ENCODE data around the gene SMYD3.

DNA sequence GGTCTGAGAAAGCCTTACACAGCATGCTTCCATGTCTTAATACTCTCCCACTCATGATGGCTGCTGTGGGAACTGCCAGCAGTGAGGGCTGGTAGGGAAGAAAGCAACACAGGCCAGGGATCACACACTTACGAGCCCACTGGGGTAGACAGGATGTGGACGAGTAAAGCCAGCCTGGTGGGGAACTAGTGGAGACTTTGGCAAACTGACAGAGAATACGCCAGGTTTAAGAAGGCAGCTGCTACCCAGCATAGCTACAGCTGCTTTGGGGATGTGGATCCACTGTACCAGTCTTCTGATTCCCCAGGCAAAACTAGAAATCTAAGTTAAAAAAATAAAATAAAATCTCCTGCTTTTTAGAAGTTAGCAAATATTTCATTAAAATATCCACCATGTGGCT is 664.0 kb downstream of the SMYD3 start:
- TF ChIP-seq, protein P1, sequence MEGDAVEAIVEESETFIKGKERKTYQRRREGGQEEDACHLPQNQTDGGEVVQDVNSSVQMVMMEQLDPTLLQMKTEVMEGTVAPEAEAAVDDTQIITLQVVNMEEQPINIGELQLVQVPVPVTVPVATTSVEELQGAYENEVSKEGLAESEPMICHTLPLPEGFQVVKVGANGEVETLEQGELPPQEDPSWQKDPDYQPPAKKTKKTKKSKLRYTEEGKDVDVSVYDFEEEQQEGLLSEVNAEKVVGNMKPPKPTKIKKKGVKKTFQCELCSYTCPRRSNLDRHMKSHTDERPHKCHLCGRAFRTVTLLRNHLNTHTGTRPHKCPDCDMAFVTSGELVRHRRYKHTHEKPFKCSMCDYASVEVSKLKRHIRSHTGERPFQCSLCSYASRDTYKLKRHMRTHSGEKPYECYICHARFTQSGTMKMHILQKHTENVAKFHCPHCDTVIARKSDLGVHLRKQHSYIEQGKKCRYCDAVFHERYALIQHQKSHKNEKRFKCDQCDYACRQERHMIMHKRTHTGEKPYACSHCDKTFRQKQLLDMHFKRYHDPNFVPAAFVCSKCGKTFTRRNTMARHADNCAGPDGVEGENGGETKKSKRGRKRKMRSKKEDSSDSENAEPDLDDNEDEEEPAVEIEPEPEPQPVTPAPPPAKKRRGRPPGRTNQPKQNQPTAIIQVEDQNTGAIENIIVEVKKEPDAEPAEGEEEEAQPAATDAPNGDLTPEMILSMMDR (conservative IDR thresholded peaks at IDR 0.05), result no peak
- no peak for TF ChIP-seq ZFX (IDR thresholded peaks at IDR 0.05)

Measured in C4-2B (cell line).